MCF 10A (cell line): Measurements from ENCODE around the gene NTHL1. TPM values are rescaled to one million over a fixed set of nuclear protein-coding genes. Genes with fewer than 3 reads are reported as not detected.

Source experiments
- BruUV-seq: library from RNA; stranded (reverse); fragments of 400-500 nt; replicated peaks from 2 replicates; lab custom pipeline; 2021; lab: Mats Ljungman, UMichigan
- CTCF ChIA-PET: fragments of 300-600 bp; sonication (Branson Sonifier 250); formaldehyde crosslinking; extraction: SDS; loops from one replicate; lab custom pipeline; 2021; ENCODE audit warnings: antibody characterized with exemption, inconsistent platforms; lab: Yijun Ruan, JAX
- POLR2A ChIA-PET: fragments of 300-600, 350-650 bp; sonication (Branson Sonifier 250); formaldehyde crosslinking; extraction: SDS; loops from one replicate; lab custom pipeline; 2020; ENCODE audit warnings: antibody characterized with exemption, inconsistent platforms; lab: Yijun Ruan, JAX
- DNase-seq: peaks from one replicate; pipeline ENCODE4 v3.0.0-alpha.2; 2018; ENCODE audit not compliant: unreplicated experiment
- H3K27ac Mint-ChIP-seq: one replicate; pipeline ENCODE4 v1.8.0; 2022; ENCODE audit warnings: mild to moderate bottlenecking, low read depth, mixed read lengths; ENCODE audit not compliant: unreplicated experiment
- H3K27me3 Mint-ChIP-seq: one replicate; pipeline ENCODE4 v1.8.0; 2022; ENCODE audit warnings: mixed read lengths; ENCODE audit not compliant: insufficient read depth, unreplicated experiment
- H3K36me3 Mint-ChIP-seq: one replicate; pipeline ENCODE4 v1.8.0; 2022; ENCODE audit warnings: mild to moderate bottlenecking, moderate library complexity, mixed read lengths; ENCODE audit not compliant: insufficient read depth, unreplicated experiment
- H3K4me1 Mint-ChIP-seq: one replicate; pipeline ENCODE4 v1.8.0; 2022; ENCODE audit warnings: mixed read lengths; ENCODE audit not compliant: insufficient read depth, unreplicated experiment
- H3K4me3 Mint-ChIP-seq: one replicate; pipeline ENCODE4 v1.8.0; 2022; ENCODE audit warnings: mild to moderate bottlenecking, moderate library complexity, mixed read lengths; ENCODE audit not compliant: unreplicated experiment
- H3K9me3 Mint-ChIP-seq: one replicate; pipeline ENCODE4 v1.8.0; 2022; ENCODE audit warnings: mixed read lengths; ENCODE audit not compliant: unreplicated experiment
- CTCF ChIP-seq: fragments of 200-600 bp; IDR thresholded peaks from one replicate; pipeline ENCODE4 v1.8.0; 2022; ENCODE audit warnings: antibody characterized with exemption, mild to moderate bottlenecking; ENCODE audit not compliant: unreplicated experiment
- intact Hi-C: fragments of 100-400 bp; cut with micrococcal nuclease; formaldehyde crosslinking; loops from 2 replicates; pipeline ENCODE4 v1.14.1; 2022
- total RNA-seq: library from RNA; stranded (reverse); gene quantifications from 2 replicates; pipeline ENCODE4 v1.2.3, GENCODE V29; 2022

NTHL1 gene
- total RNA-seq, 1 experiment from 2014 or later: 17.7 TPM

GRCh38 chr16:2088759-2089358, 41.2 kb upstream of the NTHL1 start:
- H3K9me3 Mint-ChIP-seq: no peaks in the 10 kb centered on the region
- peaks cover 4% of the 10 kb centered on the region for H3K4me1 Mint-ChIP-seq
- DNase-seq: no peak
- CTCF ChIA-PET: interaction anchor here (0.6 kb wide), 1 partner anchor 14 kb away, joined by 5 read pairs; no protein-coding TSS in a partner anchor
- TSS peak; percentile 29 for BruUV-seq
- POLR2A ChIA-PET: interaction anchor here (0.6 kb wide), 1 partner anchor 136 kb away, joined by 3 read pairs; no protein-coding TSS in a partner anchor
- no peak overlapping the region for H3K27ac Mint-ChIP-seq
- no peak overlapping the region for H3K4me3 Mint-ChIP-seq
- intact Hi-C loops: no loop called here
- TF ChIP-seq CTCF: no peak
- no peaks in the 10 kb centered on the region for H3K27me3 Mint-ChIP-seq
- peaks cover 39% of the 10 kb centered on the region for H3K36me3 Mint-ChIP-seq

GRCh38 chr16:2087748-2088631, 40.4 kb upstream of the NTHL1 start:
- Mint-ChIP-seq H3K36me3 (peaks cover 42% of the 10 kb centered on the region), H3K4me1 (peaks cover 4% of the 10 kb centered on the region), H3K4me3 (no peak overlapping the region), H3K27me3 (no peaks in the 10 kb centered on the region), H3K9me3 (no peaks in the 10 kb centered on the region), H3K27ac (no peak overlapping the region)
- POLR2A ChIA-PET: interaction anchor here (0.6 to 0.7 kb wide), 2 partner anchors 67 to 137 kb away, joined by 3 read pairs; no protein-coding TSS in a partner anchor
- CTCF ChIA-PET: interaction anchor here (0.6 kb wide), 1 partner anchor 13 kb away, joined by 5 read pairs; no protein-coding TSS in a partner anchor
- BruUV-seq: TSS peak; percentile 42
- intact Hi-C loops: no loop called here
- no peak for TF ChIP-seq CTCF
- no peak for DNase-seq

GRCh38 chr16:2086812-2087747, 39.4 kb upstream of the NTHL1 start:
- no peaks in the 10 kb centered on the region for H3K27me3 Mint-ChIP-seq
- peaks cover 49% of the 10 kb centered on the region for H3K36me3 Mint-ChIP-seq
- H3K4me3 Mint-ChIP-seq: no peak overlapping the region
- intact Hi-C loops: no loop called here
- H3K9me3 Mint-ChIP-seq: no peaks in the 10 kb centered on the region
- peaks cover 4% of the 10 kb centered on the region for H3K4me1 Mint-ChIP-seq
- DNase-seq: no peak
- POLR2A ChIA-PET: interaction anchor here (0.7 to 1.5 kb wide), 2 partner anchors 68 kb away, joined by 3 to 5 read pairs; partner anchors contain the start of gene TRAF7
- H3K27ac Mint-ChIP-seq: no peak overlapping the region
- CTCF ChIA-PET: interaction anchor here (0.7 kb wide), 1 partner anchor 39 kb away, joined by 3 read pairs; no protein-coding TSS in a partner anchor
- TF ChIP-seq CTCF: no peak
- BruUV-seq: no TSS peak
